ENCODE data around the gene NOTCH1. TPM values are rescaled to one million over a fixed set of nuclear protein-coding genes. Genes with fewer than 3 reads are reported as not detected.
A peak's percentile ranks its signal among the peaks of the same experiment; 100 is the strongest.

NOTCH1 gene
- total RNA-seq, 2 experiments from 2014 or later: 70.0 to 79.4 TPM

GRCh38 chr9:136547508-136548215 lies 1.8 kb upstream of the NOTCH1 start:
- POLR2A ChIA-PET: no interaction called here

DNA sequence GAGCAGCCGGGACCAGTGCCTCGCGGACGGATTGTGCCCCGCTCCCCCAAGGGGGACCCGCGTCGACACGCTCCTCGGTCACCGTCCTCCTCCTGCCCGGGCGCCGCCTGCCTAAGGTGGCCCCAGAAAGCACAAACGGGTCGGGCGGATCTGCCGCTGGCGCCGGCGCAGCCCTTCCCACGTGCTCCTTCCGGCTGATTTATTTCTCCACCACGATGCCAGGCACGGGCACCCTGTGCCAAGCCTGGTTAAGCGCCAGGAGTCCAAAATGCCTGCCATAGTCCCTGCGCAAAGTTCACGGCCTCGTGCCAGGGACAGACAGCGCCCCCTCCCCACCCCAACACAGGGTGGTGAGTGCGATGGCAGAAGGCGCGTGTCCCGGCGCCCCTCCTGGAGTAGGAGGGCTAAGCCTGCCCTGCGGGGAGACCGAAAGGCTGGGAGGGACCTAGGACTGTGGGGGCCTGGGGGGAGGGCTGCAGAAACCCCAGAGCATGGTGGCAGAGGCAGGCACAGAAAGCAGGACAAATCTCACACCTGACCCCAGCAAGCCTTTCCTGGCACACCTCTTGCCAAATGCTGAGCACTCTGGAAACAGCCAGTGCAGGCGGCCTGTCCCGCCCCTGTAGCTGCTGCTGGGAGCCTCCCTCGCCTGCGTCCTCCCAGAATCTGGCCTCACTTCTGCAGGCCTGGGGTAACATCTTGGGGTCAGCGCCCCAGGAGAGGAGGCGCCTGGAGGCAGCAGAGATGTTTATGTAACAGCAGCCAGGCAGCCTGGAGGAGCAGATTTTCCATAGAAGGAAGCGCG lies 1.1 kb upstream of the NOTCH1 start:
- CTCF ChIA-PET: no interaction called here
- intact Hi-C loops (cut with DNase I, micrococcal nuclease): loop anchor here (1.0 to 5.0 kb wide), 11 partner anchors 14 to 915 kb away; partner anchors contain the start of genes SEC16A (in 2 of the 2), DNLZ (in 1 of the 2), INPP5E (in 1 of the 2) and QSOX2 (in 1 of the 2)

More at GRCh38 chr9:136547508-136548215, 1.8 kb upstream of the NOTCH1 start:
- H3K4me1 Mint-ChIP-seq: peaks cover 36% of the 10 kb centered on the region
- H3K27me3 Mint-ChIP-seq: no peaks in the 10 kb centered on the region
- CTCF ChIA-PET: interaction anchor here (0.6 kb wide), 1 partner anchor 181 kb away, joined by 3 read pairs; no protein-coding TSS in a partner anchor
- H3K9me3 Mint-ChIP-seq (ENCODE audit: low read depth): no peaks in the 10 kb centered on the region
- H3K36me3 Mint-ChIP-seq (ENCODE audit: low read depth): peaks cover 14% of the 10 kb centered on the region
- no peak for ATAC-seq
- DNase-seq: no peak
- intact Hi-C loops (cut with DNase I, micrococcal nuclease): loop anchor here (2.0 to 5.0 kb wide), 3 partner anchors 15 to 915 kb away; partner anchors contain the start of gene QSOX2 (in 1 of the 2)
- no peak overlapping the region for H3K27ac Mint-ChIP-seq
- peak overlapping the region; percentile 75 for H3K4me3 Mint-ChIP-seq

GRCh38 chr9:136545692-136545964 lies 220 bp downstream of the NOTCH1 start:
- Mint-ChIP-seq H3K4me1 (peaks cover 39% of the 10 kb centered on the region), H3K27ac (no peak overlapping the region), H3K36me3 (ENCODE audit: low read depth) (peaks cover 22% of the 10 kb centered on the region), H3K27me3 (no peaks in the 10 kb centered on the region), H3K9me3 (ENCODE audit: low read depth) (no peaks in the 10 kb centered on the region), H3K4me3 (peak overlapping the region; percentile 92)
- ChIA-PET POLR2A (no interaction called here), CTCF (no interaction called here)
- DNase-seq: no peak
- intact Hi-C loops (cut with DNase I, micrococcal nuclease): loop anchor here in 1 of 2 experiments (1.0 to 5.0 kb wide), 7 partner anchors 135 to 917 kb away; partner anchors contain the start of genes CAMSAP1, ENTR1, MAN1B1 and PHPT1
- ATAC-seq: no peak

More for the DNA sequence above, 1.1 kb upstream of the NOTCH1 start:
- Mint-ChIP-seq H3K36me3 (ENCODE audit: low read depth) (peaks cover 16% of the 10 kb centered on the region), H3K4me3 (peak overlapping the region; percentile 75), H3K9me3 (ENCODE audit: low read depth) (no peaks in the 10 kb centered on the region), H3K4me1 (peaks cover 34% of the 10 kb centered on the region), H3K27me3 (no peaks in the 10 kb centered on the region), H3K27ac (peak overlapping the region; percentile 76)
- DNase-seq (peak; percentile 77), ATAC-seq (peak; percentile 9)
- POLR2A ChIA-PET: no interaction called here

GRCh38 chr9:136544964-136545691 lies 720 bp downstream of the NOTCH1 start:
- DNase-seq: peak; percentile 84
- intact Hi-C loops (cut with DNase I, micrococcal nuclease): loop anchor here in 1 of 2 experiments (1.0 to 5.0 kb wide), 7 partner anchors 135 to 917 kb away; partner anchors contain the start of genes CAMSAP1, ENTR1, MAN1B1 and PHPT1
- peaks cover 22% of the 10 kb centered on the region for H3K36me3 Mint-ChIP-seq (ENCODE audit: low read depth)
- CTCF ChIA-PET: no interaction called here
- peak overlapping the region; percentile 88 for H3K27ac Mint-ChIP-seq
- H3K27me3 Mint-ChIP-seq: no peaks in the 10 kb centered on the region
- POLR2A ChIA-PET: no interaction called here
- H3K4me1 Mint-ChIP-seq: peaks cover 44% of the 10 kb centered on the region
- no peaks in the 10 kb centered on the region for H3K9me3 Mint-ChIP-seq (ENCODE audit: low read depth)
- peak; percentile 12 for ATAC-seq
- peak overlapping the region; percentile 92 for H3K4me3 Mint-ChIP-seq

- POLR2A ChIA-PET: interaction anchor here (0.7 to 1.0 kb wide), 2 partner anchors 12 to 42 kb away, joined by 3 read pairs; no protein-coding TSS in a partner anchor
Measured at GRCh38 chr9:136544548-136544963, 1.3 kb downstream of the NOTCH1 start.

GRCh38 chr9:136543830-136544547 lies 1.9 kb downstream of the NOTCH1 start:
- intact Hi-C loops (cut with DNase I, micrococcal nuclease): loop anchor here in 1 of 2 experiments (2.0 kb wide), 4 partner anchors 305 to 637 kb away; partner anchors contain the start of genes CAMSAP1, MAN1B1, PHPT1 and TRAF2

More at GRCh38 chr9:136544548-136544963, 1.3 kb downstream of the NOTCH1 start:
- no peaks in the 10 kb centered on the region for H3K9me3 Mint-ChIP-seq (ENCODE audit: low read depth)
- CTCF ChIA-PET: no interaction called here
- no peaks in the 10 kb centered on the region for H3K27me3 Mint-ChIP-seq
- H3K4me1 Mint-ChIP-seq: peaks cover 49% of the 10 kb centered on the region
- H3K4me3 Mint-ChIP-seq: peak overlapping the region; percentile 92
- peak; percentile 84 for DNase-seq
- peak; percentile 21 for ATAC-seq
- peak overlapping the region; percentile 88 for H3K27ac Mint-ChIP-seq
- intact Hi-C loops (cut with DNase I, micrococcal nuclease): loop anchor here in 1 of 2 experiments (2.0 kb wide), 4 partner anchors 304 to 638 kb away; partner anchors contain the start of genes CAMSAP1, MAN1B1, PHPT1 and TRAF2
- peaks cover 22% of the 10 kb centered on the region for H3K36me3 Mint-ChIP-seq (ENCODE audit: low read depth)

GRCh38 chr9:136543280-136543679 lies 2.6 kb downstream of the NOTCH1 start:
- Mint-ChIP-seq H3K9me3 (ENCODE audit: low read depth) (no peaks in the 10 kb centered on the region), H3K27me3 (no peaks in the 10 kb centered on the region), H3K36me3 (ENCODE audit: low read depth) (peaks cover 26% of the 10 kb centered on the region), H3K4me3 (peak overlapping the region; percentile 92), H3K27ac (peak overlapping the region; percentile 24), H3K4me1 (peaks cover 62% of the 10 kb centered on the region)
- DNase-seq: peak; percentile 15
- intact Hi-C loops (cut with DNase I, micrococcal nuclease): no loop called here
- no peak for ATAC-seq
- CTCF ChIA-PET: interaction anchor here (0.5 to 0.7 kb wide), 2 partner anchors 9 to 144 kb away, joined by 3 read pairs; no protein-coding TSS in a partner anchor
- POLR2A ChIA-PET: no interaction called here

More at GRCh38 chr9:136543830-136544547, 1.9 kb downstream of the NOTCH1 start:
- no peak for ATAC-seq
- Mint-ChIP-seq H3K36me3 (ENCODE audit: low read depth) (peaks cover 22% of the 10 kb centered on the region), H3K27me3 (no peaks in the 10 kb centered on the region), H3K4me3 (peak overlapping the region; percentile 92), H3K9me3 (ENCODE audit: low read depth) (no peaks in the 10 kb centered on the region), H3K4me1 (peaks cover 55% of the 10 kb centered on the region), H3K27ac (peak overlapping the region; percentile 88)
- DNase-seq: peak; percentile 20
- CTCF ChIA-PET: interaction anchor here (0.7 kb wide), 1 partner anchor 145 kb away, joined by 3 read pairs; no protein-coding TSS in a partner anchor
- POLR2A ChIA-PET: interaction anchor here (0.7 to 1.0 kb wide), 2 partner anchors 11 to 43 kb away, joined by 3 read pairs; no protein-coding TSS in a partner anchor

GRCh38 chr9:136542241-136543040 lies 3.4 kb downstream of the NOTCH1 start:
- peak overlapping the region; percentile 24 for H3K27ac Mint-ChIP-seq
- ChIA-PET POLR2A (no interaction called here), CTCF (interaction anchor here (0.6 kb wide), 1 partner anchor 235 kb away, joined by 3 read pairs; no protein-coding TSS in a partner anchor)
- peaks cover 30% of the 10 kb centered on the region for H3K36me3 Mint-ChIP-seq (ENCODE audit: low read depth)
- no peaks in the 10 kb centered on the region for H3K27me3 Mint-ChIP-seq
- no peaks in the 10 kb centered on the region for H3K9me3 Mint-ChIP-seq (ENCODE audit: low read depth)
- intact Hi-C loops (cut with DNase I, micrococcal nuclease): no loop called here
- peak overlapping the region; percentile 92 for H3K4me3 Mint-ChIP-seq
- no peak for DNase-seq
- ATAC-seq: no peak
- peaks cover 69% of the 10 kb centered on the region for H3K4me1 Mint-ChIP-seq

- Mint-ChIP-seq H3K4me3 (no peak overlapping the region), H3K36me3 (ENCODE audit: low read depth) (peaks cover 38% of the 10 kb centered on the region), H3K27ac (peak overlapping the region; percentile 43), H3K27me3 (no peaks in the 10 kb centered on the region), H3K4me1 (peaks cover 70% of the 10 kb centered on the region), H3K9me3 (ENCODE audit: low read depth) (no peaks in the 10 kb centered on the region)
- no peak for DNase-seq
- intact Hi-C loops (cut with DNase I, micrococcal nuclease): no loop called here
- no peak for ATAC-seq
- POLR2A ChIA-PET: no interaction called here
- CTCF ChIA-PET: interaction anchor here (3.6 kb wide), 1 partner anchor 12 kb away, joined by 14 read pairs; no protein-coding TSS in a partner anchor
Measured at GRCh38 chr9:136541709-136542108, 4.1 kb downstream of the NOTCH1 start.

All from activated CD4-positive, alpha-beta T cell treated with anti-CD3 and anti-CD28 coated beads for 36 hours (primary cell).